GM19372 (cell line): ENCODE data around the gene RPH3AL.
"Not testable (repeated sequence)": the region's sequence is repeated elsewhere in the genome, so short reads cannot be mapped to it uniquely, and the experiment has no call there.

ENCODE experiments used
- ATAC-seq: cut with Tn5 transposase; IDR thresholded peaks from one replicate; pipeline ENCODE4 v1.9.1; 2021; ENCODE audit warnings: mild to moderate bottlenecking, low read depth, moderate library complexity; ENCODE audit not compliant: unreplicated experiment

RPH3AL gene

GRCh38 chr17:285751-286422 is 66.7 kb downstream of the RPH3AL start:
- no peak for ATAC-seq

- no peak for ATAC-seq
These were observed 67.8 kb downstream of the RPH3AL start for GRCh38 chr17:284676-285355.

GRCh38 chr17:283911-284675 is 68.5 kb downstream of the RPH3AL start:
- ATAC-seq: no peak

- ATAC-seq: no peak
These were observed 69.4 kb downstream of the RPH3AL start for GRCh38 chr17:282912-283882.

GRCh38 chr17:282000-282911 is 70.4 kb downstream of the RPH3AL start:
- ATAC-seq: no peak

- ATAC-seq: no peak
These were observed 71.1 kb downstream of the RPH3AL start for GRCh38 chr17:281365-281999.

GRCh38 chr17:280901-281300 is 71.7 kb downstream of the RPH3AL start:
- no peak for ATAC-seq

- ATAC-seq: no peak
These were observed 72.4 kb downstream of the RPH3AL start for GRCh38 chr17:280216-280615.

GRCh38 chr17:279776-280175 is 72.8 kb downstream of the RPH3AL start:
- ATAC-seq: no peak

- no peak for ATAC-seq
These were observed 73.3 kb downstream of the RPH3AL start for GRCh38 chr17:279331-279730.

- ATAC-seq: no peak
These were observed 73.9 kb downstream of the RPH3AL start for GRCh38 chr17:278676-279059.

GRCh38 chr17:278055-278675 is 74.4 kb downstream of the RPH3AL start:
- ATAC-seq: no peak

- no peak for ATAC-seq
These were observed 77.7 kb downstream of the RPH3AL start for GRCh38 chr17:274902-275301.

- no peak for ATAC-seq
These were observed 78.4 kb downstream of the RPH3AL start for GRCh38 chr17:273981-274832.

- not testable (repeated sequence) for ATAC-seq
These were observed 79.8 kb downstream of the RPH3AL start for GRCh38 chr17:272856-273255.

GRCh38 chr17:271928-272623 is 80.5 kb downstream of the RPH3AL start:
- ATAC-seq: not testable (repeated sequence)
